Esophagus squamous epithelium (tissue), 5 donors: ENCODE data around the gene ZFYVE28. TPM values are rescaled to one million over a fixed set of nuclear protein-coding genes. Genes with fewer than 3 reads are reported as not detected.

ENCODE experiments used
- DNase-seq: peaks from one replicate; lab custom pipeline; 2025; lab: John Stamatoyannopoulos, UW
- H3K27ac ChIP-seq, 4 donors: fragments of 200-600 bp; sonication (generic); one replicate each; pipeline ENCODE4 v1.5.1; 2016 to 2019; ENCODE audit warnings: mild to moderate bottlenecking in 1 of 4
- H3K27me3 ChIP-seq, 4 donors: fragments of 200-600 bp; sonication (generic); 1 replicate in 3 of 4; 2 replicates in 1 of 4; pipeline versions ENCODE4 v1.5.1 to v1.6.0; 2017 to 2021; ENCODE audit warnings: antibody characterized with exemption in 1 of 4
- H3K36me3 ChIP-seq, 3 donors: fragments of 200-600 bp; sonication (generic); one replicate each; pipeline ENCODE4 v1.5.1; 2016 to 2019
- H3K4me1 ChIP-seq, 3 donors: fragments of 200-600 bp; sonication (generic); one replicate each; pipeline ENCODE4 v1.5.1; 2017 to 2019
- H3K4me3 ChIP-seq, 4 donors: fragments of 200-600 bp; sonication (generic); 1 replicate in 3 of 4; 2 replicates in 1 of 4; pipeline ENCODE4 v1.5.1; 2016 to 2019; ENCODE audit warnings: mild to moderate bottlenecking in 2 of 4, moderate library complexity in 1 of 4
- H3K9me3 ChIP-seq, 3 donors: fragments of 200-600 bp; sonication (generic); one replicate each; pipeline ENCODE4 v1.5.1; 2016 to 2019
- CTCF ChIP-seq, 6 experiments: fragments of 450-650 bp in 4 of 6; fragments of 200-600 bp in 2 of 6; sonication (generic) in 2 of 6; IDR thresholded peaks; one replicate each; pipeline ENCODE4 v1.5.1; 2016 to 2019; ENCODE audit warnings: antibody characterized with exemption in 6 of 6, mild to moderate bottlenecking in 4 of 6, moderate library complexity in 4 of 6
- POLR2A ChIP-seq, 4 donors: fragments of 450-650 bp; IDR thresholded peaks; one replicate each; pipeline ENCODE4 v1.6.1; 2017; ENCODE audit warnings: antibody characterized with exemption in 4 of 4, mild to moderate bottlenecking in 4 of 4, moderate library complexity in 3 of 4
- WGBS, 2 donors: methylation state at CpG; one replicate each; pipeline ENCODE4 v1.1.5; 2018; 5-methylcytosine and 5-hydroxymethylcytosine counted together
- intact Hi-C: fragments of 100-400 bp; cut with DNase I; formaldehyde crosslinking; loops from one replicate; pipeline ENCODE4 v1.15.0; 2022
- total RNA-seq, 4 donors: library from RNA; depleted of rRNA; stranded (reverse); fragments of >200 nt; gene quantifications; one replicate each; pipeline ENCODE4 v1.1.0, GENCODE V29; 2016
- donor health status: DM: yes; HTN: yes; CAD: no.

Gene ZFYVE28
- total RNA-seq, 4 donors from 2014 or later: 5.1 to 8.5 (median 8.2) TPM

GRCh38 chr4:2243681-2244380 is 174.6 kb downstream of the ZFYVE28 start:
- Histone ChIP-seq H3K36me3 (peaks cover 0 to 26% (median 4%) of the 10 kb centered on the region in 3 donors), H3K27ac (peak overlapping the region in 3 of 4 donors; percentile 42 to 68 (median 66)), H3K27me3 (no peaks in the 10 kb centered on the region), H3K4me3 (no peak overlapping the region), H3K9me3 (no peaks in the 10 kb centered on the region), H3K4me1 (peaks cover 22 to 69% (median 37%) of the 10 kb centered on the region in 3 donors)
- TF ChIP-seq CTCF (IDR thresholded peaks at IDR 0.05): no peak
- no peak for TF ChIP-seq POLR2A (IDR thresholded peaks at IDR 0.05)
- DNase-seq: no peak
- intact Hi-C loops: no loop called here
- WGBS, 2 donors: 27 to 41% methylated on average over 5 of the region's 5 CpGs

GRCh38 chr4:2241410-2242353 is 176.8 kb downstream of the ZFYVE28 start, which contains the start of the genes HAUS3 and POLN:
TSS of gene HAUS3 (minus strand) at chr4:2242121. CDS start at chr4:2240946, 1,175 bp downstream.
TSS of gene POLN (minus strand) at chr4:2242121. CDS start at chr4:2229231, 12,890 bp downstream.
- Histone ChIP-seq H3K4me3 (peak within 1 kb of the TSS; percentile 87 to 99 (median 96)), H3K4me1 (peaks cover 22 to 89% (median 39%) of the 10 kb centered on the region in 3 donors), H3K27me3 (no peaks in the 10 kb centered on the region), H3K36me3 (peaks cover 0 to 15% (median 0%) of the 10 kb centered on the region in 3 donors), H3K27ac (peak within 1 kb of the TSS; percentile 88 to 95 (median 92)), H3K9me3 (no peaks in the 10 kb centered on the region)
- WGBS, 2 donors: 0% methylated on average over 14 to 22 of the region's 88 CpGs
- TF ChIP-seq CTCF (IDR thresholded peaks at IDR 0.05) (peak in 2 of 6 experiments; percentile 20 to 34), POLR2A (IDR thresholded peaks at IDR 0.05) (peak in 3 of 4 donors; percentile 81 to 93 (median 86))
- intact Hi-C loops: no loop called here
- DNase-seq: peak; percentile 93

- peaks cover 22 to 87% (median 37%) of the 10 kb centered on the region in 3 donors for H3K4me1 ChIP-seq
- H3K27me3 ChIP-seq: no peaks in the 10 kb centered on the region
- H3K27ac ChIP-seq: peak overlapping the region; percentile 88 to 95 (median 92)
- peak overlapping the region; percentile 87 to 99 (median 96) for H3K4me3 ChIP-seq
- H3K36me3 ChIP-seq: peaks cover 0 to 17% (median 0%) of the 10 kb centered on the region in 3 donors
- TF ChIP-seq CTCF (IDR thresholded peaks at IDR 0.05) (no peak), POLR2A (IDR thresholded peaks at IDR 0.05) (no peak)
- DNase-seq: no peak
- intact Hi-C loops: no loop called here
- WGBS, 2 donors: 1 to 6% methylated on average over 7 of the region's 7 CpGs
- H3K9me3 ChIP-seq: no peaks in the 10 kb centered on the region
Observed at GRCh38 chr4:2241003-2241402, 177.4 kb downstream of the ZFYVE28 start.

GRCh38 chr4:2236944-2237666 is 181.3 kb downstream of the ZFYVE28 start:
- 42 to 46% methylated on average over 3 of the region's 3 CpGs for WGBS, 2 donors
- H3K4me1 ChIP-seq: peaks cover 9 to 54% (median 22%) of the 10 kb centered on the region in 3 donors
- H3K9me3 ChIP-seq: no peaks in the 10 kb centered on the region
- TF ChIP-seq CTCF (IDR thresholded peaks at IDR 0.05) (no peak), POLR2A (IDR thresholded peaks at IDR 0.05) (no peak)
- H3K27me3 ChIP-seq: no peaks in the 10 kb centered on the region
- peaks cover 0 to 43% (median 0%) of the 10 kb centered on the region in 3 donors for H3K36me3 ChIP-seq
- DNase-seq: no peak
- no peak overlapping the region for H3K27ac ChIP-seq
- H3K4me3 ChIP-seq: no peak overlapping the region
- intact Hi-C loops: no loop called here
